GM21367 (cell line): ENCODE results near the gene APRT.

Experiments
- ATAC-seq: cut with Tn5 transposase; IDR thresholded peaks from one replicate; pipeline ENCODE4 v1.9.1; 2021; ENCODE audit not compliant: unreplicated experiment

Gene APRT

GRCh38 chr16:88809068-88809675 is 2.6 kb downstream of the APRT start:
- ATAC-seq, result no peak

GRCh38 chr16:88807626-88808453 is 3.9 kb downstream of the APRT start:
- ATAC-seq, result no peak

- no peak for ATAC-seq
These were observed 4.5 kb downstream of the APRT start for GRCh38 chr16:88807142-88807625.

GRCh38 chr16:88806491-88807111 is 5.1 kb downstream of the APRT start:
- ATAC-seq, result no peak

GRCh38 chr16:88805887-88806393 is 5.8 kb downstream of the APRT start:
- ATAC-seq, result no peak

DNA sequence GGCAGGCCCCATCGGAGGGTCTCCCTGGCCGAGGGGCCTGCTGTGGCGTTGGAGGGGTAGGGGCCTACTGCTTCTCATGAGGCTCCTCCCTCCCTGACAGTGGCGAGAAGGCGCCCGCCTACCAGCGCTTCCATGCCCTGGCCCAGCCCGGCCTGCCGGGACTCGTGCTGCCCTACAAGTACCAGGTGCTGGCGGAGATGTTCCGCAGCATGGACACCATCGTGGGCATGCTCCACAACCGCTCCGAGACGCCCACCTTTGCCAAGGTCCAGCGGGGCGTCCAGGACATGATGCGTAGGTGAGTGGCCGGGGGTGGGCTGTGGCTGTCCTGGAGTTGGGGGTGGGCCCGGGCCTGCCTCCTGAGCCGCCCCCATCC is 6.4 kb downstream of the APRT start:
- no peak for ATAC-seq

DNA sequence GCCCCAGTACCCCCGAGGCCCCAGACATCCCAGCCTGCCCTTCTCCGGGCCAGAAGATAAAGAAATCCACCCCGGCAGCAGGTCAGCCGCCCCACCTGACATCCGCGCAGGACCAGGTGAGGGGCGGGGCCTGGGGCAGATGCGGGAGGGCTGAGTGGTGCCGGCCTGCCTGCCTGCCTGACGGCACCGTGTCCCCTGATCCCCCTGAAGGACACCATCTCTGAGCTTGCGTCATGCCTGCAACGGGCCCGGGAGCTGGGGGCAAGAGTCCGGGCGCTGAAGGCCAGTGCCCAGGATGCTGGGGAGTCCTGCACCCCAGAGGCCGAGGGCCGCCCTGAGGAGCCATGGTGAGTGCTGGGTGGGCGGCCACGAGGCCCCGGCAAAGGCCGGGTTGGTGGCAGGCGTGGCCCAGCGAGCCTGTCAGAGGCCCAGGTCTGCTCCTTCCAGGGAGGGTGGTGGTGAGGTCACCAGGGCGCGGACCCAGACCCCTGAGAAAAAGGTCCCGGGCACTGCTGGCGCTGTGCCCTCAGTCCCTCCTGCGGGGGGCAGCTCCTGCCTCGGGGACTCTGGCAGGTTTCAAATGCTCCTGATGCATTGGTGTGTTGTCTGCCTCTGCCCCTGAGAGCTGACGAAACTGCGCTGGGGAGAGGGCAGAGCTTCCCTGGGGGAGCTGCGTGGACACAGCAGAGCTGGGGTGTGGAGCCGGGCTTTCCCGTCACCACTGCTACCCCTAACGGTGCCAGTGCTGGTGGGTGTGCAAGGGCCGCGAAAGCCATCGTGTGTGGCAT is 7.0 kb downstream of the APRT start:
- no peak for ATAC-seq

DNA sequence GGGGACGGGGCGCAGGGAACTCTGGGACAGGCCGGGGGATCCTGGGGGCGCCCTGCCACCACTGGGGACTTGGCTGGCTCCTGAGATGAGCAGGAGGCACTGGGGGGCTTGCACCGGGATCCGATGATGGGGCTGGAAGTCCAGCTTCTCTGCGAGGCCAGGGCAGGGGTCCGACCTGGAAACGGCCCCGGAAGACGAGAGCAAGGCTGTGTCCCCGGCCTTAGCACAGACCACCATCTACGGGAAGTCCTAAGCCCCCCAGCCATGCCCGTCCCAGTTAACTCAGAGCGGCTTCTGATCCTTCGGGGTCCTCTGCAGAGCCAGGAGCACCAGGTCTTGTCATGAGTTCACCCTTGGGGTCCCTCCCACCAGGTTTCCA is 7.6 kb downstream of the APRT start:
- no peak for ATAC-seq

DNA sequence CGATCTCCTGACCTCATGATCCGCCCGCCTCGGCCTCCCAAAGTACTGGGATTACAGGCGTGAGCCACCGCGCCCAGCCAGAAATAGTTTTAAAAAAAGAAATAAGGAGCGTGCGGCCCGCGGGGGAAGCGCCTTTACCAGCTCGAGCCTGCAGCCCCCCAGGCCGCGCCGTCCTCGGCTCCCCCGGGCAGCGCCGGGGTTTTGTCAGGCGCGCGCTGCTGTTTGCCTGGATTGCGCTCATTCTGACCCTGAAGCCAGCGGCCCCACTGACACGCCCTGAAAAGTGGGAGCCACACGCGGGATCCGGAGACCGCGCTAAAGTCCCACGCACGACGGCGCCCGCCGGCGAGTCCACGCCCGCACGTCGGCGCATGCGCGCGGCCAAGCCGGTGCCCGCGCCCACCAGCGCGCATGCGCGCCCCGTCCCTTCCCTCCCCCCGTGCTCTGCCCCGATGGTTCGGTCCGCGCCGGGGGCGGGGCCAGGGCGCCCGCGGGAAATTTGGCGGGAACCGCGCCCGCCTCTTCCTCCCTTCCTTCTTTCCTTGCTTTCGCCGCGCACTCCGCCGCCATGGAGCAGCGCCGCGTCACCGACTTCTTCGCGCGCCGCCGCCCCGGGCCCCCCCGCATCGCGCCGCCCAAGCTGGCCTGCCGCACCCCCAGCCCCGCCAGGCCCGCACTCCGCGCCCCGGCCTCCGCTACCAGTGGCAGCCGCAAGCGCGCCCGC is 8.3 kb downstream of the APRT start, which contains the start of gene CDT1:
CDT1 (plus strand) TSS at position 526 of the 724 bp plus-strand sequence; CDS start at position 569, 43 bp downstream.
- ATAC-seq, result peak; percentile 33

- no peak for ATAC-seq
These were observed 11.5 kb downstream of the APRT start for GRCh38 chr16:88800277-88800592.

DNA sequence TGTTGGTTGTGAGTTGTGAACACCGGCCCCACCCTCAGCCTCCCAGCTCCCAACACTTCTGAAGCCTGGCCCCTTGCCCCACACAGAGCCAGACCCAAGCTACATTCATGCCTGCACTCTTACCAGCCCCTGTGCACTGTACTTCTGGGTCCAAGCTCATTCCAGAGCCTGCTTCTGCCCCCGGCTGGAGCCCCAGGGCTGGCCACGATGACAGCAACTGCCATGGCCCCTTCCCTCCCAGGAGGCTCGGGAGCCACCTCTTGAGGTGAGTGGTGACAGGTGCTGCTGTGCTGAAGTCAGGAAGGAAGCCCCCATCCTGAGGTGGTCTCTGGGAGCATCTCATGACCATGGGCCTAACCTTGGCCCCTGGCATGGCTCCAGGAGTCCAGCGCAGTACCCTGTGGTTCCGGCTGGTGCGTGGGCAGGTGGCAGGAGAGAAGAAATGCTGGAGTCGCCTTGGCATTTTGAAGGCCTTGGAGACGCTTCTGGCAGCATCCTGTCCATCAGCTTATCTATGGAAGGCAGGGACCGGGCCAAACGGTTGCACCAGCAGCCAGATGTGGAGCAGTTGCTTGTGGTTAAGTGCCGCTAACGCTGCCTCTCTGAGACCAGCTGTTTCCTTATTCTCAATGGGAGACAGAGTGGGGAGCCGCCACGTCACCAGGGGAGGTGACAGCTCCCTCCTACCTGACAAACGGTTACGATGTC is 12.0 kb downstream of the APRT start:
- ATAC-seq, result no peak

DNA sequence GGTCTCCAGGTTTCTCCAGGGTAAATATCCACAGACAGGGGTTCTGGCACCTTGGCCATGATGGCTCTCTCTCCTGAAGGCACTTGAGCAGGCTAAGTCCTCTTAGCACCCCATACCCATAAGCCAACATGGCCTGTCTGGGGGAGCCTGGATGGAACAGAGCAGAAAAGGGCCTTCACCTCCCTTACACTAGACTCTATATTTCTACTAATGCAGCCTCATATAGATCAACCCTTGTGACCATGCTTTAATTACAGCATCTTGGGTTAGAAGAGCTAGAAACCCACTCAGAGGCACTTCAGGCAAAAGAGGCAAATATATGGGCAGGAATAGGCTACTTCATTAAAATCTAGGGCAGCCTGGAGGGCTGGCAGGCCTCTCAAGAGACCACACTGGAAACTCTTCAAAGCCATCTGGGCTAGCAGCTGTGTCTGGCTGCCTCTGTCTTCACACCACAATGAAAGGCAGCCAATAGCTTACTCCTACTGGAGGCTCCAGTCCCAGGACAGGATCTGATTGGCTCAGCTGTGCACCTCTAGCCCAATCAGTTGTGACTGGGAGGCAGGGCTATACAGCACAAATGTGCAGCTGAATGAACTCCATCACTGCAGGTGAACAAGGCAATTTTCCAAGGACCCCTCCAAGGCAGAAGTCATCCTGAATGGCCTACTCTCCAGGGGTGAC is 12.8 kb downstream of the APRT start:
- no peak for ATAC-seq

GRCh38 chr16:88798073-88798472 is 13.7 kb downstream of the APRT start:
- no peak for ATAC-seq

- no peak for ATAC-seq
These were observed 15.4 kb downstream of the APRT start for GRCh38 chr16:88796278-88796677.

DNA sequence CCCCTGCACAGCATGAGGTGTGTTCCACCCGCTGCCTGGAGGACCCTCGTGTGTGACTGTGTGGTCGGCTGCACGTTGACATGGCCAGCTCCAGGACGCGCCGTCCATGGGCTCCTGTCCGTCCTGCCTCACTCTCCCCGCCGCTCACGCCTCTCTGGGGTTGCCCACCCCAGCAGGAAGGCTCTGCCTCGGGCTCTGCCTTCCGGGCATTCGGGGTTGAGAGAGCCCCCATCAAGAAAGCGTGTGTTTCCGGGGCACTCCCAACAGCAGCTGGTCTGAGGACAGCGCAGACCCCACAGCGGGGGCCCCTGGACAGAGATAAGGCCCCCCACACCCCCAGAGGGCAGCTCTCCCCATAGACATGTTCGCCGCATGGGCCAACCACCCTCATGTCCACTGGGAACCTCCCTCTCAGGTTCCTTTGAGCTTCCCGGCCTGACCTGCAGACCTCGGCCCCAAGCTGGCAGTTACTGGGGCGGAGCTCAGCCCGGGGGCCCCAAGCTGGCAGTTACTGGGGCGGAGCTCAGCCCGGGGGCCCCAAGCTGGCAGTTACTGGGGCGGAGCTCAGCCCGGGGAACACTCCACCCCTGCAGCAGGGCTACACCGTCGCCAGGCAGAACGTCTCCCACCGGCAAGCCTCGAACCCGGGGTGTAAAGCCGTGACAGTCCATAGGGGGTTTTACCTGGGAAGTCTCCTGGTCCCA is 18.3 kb downstream of the APRT start:
- ATAC-seq, result no peak

DNA sequence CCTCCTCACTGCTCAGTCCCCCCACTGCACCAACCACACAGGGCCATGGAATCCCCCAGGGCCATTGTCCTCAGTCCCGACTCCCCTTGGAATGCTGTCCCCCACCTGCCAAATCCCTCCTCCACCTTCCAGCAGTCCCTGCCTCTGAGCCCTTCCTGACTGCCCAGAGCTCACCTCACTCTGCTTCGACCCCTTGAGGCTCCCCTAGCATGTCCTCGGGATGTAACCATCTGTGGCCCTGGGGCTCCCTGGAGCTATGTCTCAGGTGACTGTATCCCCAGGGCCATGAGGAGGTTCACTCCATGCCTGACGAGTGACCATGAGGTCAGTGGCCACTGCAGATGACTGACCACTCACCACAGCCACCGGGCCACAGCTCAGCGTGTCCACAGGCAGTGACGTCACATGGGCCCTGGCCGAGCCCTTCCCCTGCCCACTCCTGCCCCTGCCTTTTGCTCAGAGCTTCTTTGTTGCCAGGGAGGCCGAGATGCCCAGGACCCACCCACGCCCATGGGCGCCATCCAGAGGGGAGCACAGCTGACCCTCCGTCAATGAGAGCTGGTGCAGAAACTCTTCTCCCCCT is 19.0 kb downstream of the APRT start:
- ATAC-seq, result no peak

DNA sequence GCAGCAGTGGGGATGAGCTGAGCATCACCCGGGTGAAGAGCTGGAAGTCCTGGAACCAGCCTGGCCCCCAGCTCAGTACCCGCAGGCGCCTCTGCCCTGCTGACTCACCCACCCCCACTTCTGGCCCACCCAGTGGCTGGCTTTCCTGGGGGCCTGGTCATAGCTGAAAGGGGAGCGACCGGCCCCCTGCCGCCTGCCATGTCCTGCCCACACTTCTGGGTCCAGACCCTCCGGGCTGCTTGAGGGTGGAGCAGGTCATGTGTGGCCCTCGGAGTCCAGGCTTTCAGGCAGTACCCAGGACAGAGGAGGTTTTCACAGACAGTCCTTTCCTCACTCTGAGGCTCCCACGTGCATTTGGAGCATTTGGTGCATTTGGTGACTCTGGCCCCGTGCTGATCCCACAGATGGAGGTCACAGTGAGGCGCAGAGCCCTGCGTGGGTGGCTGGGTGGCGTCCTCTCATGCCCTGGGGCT is 19.6 kb downstream of the APRT start:
- no peak for ATAC-seq
